ENCODE measurements around the gene QRFP.

The QRFP gene

DNA sequence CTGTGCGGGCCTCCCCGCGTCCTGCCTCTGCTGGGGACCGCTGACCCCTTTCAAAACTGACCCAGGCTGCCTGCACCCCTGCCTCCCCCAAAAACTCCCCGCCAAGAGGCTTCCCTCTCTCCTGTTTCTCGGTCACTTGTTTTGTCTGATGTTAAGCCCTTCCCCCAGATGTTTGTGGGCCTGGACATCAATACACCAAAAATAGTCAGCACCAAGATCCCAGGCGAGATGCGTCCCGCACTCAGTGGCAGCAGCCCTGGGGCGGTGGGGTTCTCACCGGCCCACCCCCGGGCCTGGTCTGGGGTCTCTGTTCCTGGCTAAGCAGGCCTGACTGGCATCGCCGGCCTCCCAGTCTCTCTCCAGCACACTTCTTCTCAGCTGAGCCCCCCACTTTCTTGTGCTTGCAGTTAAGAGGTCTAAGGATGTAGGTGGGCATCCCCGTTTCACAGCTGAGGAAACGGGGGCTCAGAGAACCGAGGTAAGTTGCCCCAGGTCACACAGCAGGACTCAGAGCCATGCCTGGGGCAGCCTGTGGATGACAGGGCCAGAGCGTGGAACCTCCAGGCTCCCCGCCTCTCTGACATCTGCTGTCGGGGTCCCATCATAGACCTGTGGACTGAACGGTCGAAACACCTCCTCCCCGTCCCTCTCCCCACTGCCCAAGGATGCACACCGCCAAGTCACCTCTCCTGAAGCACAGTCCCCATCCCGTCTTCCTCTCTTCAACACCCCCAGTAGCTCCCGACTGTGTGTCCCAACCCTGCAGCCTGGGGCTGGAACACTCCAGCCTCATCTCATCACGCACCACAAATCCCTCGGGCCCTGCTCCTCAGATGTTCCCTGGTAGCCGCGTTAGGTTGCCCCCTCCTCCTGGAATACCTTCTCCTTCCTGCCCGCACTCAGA lies 25.6 kb upstream of the QRFP start:
- TF ChIP-seq ZBTB7A (IDR thresholded peaks at IDR 0.05; ENCODE audit: low read depth) = no peak
- TF ChIP-seq TAF1 (IDR thresholded peaks at IDR 0.05; ENCODE audit: low read depth) = no peak
- no peak for TF ChIP-seq EP300 (IDR thresholded peaks at IDR 0.05; ENCODE audit: borderline replicate concordance)
- TF ChIP-seq, protein P1, sequence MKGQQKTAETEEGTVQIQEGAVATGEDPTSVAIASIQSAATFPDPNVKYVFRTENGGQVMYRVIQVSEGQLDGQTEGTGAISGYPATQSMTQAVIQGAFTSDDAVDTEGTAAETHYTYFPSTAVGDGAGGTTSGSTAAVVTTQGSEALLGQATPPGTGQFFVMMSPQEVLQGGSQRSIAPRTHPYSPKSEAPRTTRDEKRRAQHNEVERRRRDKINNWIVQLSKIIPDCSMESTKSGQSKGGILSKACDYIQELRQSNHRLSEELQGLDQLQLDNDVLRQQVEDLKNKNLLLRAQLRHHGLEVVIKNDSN (IDR thresholded peaks at IDR 0.05) = no peak
- TF ChIP-seq, protein P2, sequence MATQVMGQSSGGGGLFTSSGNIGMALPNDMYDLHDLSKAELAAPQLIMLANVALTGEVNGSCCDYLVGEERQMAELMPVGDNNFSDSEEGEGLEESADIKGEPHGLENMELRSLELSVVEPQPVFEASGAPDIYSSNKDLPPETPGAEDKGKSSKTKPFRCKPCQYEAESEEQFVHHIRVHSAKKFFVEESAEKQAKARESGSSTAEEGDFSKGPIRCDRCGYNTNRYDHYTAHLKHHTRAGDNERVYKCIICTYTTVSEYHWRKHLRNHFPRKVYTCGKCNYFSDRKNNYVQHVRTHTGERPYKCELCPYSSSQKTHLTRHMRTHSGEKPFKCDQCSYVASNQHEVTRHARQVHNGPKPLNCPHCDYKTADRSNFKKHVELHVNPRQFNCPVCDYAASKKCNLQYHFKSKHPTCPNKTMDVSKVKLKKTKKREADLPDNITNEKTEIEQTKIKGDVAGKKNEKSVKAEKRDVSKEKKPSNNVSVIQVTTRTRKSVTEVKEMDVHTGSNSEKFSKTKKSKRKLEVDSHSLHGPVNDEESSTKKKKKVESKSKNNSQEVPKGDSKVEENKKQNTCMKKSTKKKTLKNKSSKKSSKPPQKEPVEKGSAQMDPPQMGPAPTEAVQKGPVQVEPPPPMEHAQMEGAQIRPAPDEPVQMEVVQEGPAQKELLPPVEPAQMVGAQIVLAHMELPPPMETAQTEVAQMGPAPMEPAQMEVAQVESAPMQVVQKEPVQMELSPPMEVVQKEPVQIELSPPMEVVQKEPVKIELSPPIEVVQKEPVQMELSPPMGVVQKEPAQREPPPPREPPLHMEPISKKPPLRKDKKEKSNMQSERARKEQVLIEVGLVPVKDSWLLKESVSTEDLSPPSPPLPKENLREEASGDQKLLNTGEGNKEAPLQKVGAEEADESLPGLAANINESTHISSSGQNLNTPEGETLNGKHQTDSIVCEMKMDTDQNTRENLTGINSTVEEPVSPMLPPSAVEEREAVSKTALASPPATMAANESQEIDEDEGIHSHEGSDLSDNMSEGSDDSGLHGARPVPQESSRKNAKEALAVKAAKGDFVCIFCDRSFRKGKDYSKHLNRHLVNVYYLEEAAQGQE (IDR thresholded peaks at IDR 0.05; ENCODE audit: low read depth) = no peak
- no peak for TF ChIP-seq TCF12 (IDR thresholded peaks at IDR 0.05; ENCODE audit: low read depth)
- TF ChIP-seq FOXM1 (IDR thresholded peaks at IDR 0.05; ENCODE audit: borderline replicate concordance, low read depth) = no peak
- no peak for TF ChIP-seq EGR1 (IDR thresholded peaks at IDR 0.05)
- TF ChIP-seq CREB1 (IDR thresholded peaks at IDR 0.05; ENCODE audit: low read depth) = no peak
- TF ChIP-seq NFIC (IDR thresholded peaks at IDR 0.05) = no peak
- no peak for TF ChIP-seq TEAD4 (IDR thresholded peaks at IDR 0.05)

DNA sequence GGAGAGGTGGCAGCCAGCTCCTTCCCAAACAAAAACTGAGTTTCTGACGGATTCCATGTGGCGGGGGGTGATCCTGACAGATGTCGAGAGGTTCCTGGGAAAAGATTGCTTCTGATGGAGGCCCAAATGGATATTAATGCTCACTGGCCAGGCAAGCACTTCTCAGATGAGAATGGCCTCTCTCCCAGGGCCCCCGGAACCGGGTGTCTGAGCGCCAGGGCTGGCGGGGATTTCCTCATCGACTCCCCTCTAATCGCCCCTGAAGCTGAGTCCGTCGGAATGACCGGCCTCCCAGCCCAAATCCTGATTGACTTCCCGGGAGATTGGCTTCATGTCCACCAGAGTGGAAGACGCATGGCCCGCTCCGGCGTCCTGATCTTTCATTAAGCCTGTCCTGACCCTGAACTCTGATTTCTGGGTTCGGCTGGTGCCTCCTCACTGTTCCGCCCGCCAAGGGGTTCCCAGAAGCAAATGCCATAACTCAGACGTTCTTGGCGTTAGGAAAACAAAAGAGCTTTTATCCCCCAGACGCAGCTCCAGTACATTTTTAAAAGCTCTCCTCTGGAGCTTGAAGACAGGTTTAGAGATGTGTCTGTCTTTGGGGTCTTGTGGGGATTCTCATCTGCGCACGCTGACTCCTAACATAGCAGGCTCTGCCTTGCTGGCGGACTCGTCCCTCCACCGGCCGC lies 24.8 kb upstream of the QRFP start:
- TF ChIP-seq, protein P2 (IDR thresholded peaks at IDR 0.05; ENCODE audit: low read depth) = no peak
- no peak for TF ChIP-seq TEAD4 (IDR thresholded peaks at IDR 0.05)

DNA sequence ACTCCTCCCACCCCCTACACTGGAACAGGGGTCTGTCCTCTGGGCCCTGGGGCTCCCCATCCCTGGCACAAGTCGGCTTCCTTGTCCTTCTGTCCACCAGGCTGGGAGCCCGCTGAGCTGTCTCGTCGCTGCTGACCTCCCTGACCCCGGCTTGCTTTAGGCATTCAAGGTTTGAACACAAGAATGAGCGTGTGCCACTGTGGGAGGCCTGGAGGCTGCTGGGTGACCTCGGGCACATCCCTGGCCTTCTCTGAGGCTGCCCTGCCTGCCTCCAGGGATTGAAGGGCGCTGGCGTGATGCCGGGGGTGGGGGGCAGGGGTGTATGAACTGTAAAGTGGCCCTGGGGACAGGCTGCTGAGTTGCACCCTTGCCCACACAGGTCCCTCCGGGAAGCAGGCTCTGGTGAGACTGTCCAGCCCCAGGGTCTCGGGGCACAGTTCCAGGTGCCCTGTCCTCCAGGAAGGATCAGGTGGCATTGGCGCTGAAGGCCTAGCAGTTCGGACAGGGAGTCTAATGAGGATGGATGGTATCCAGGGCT lies 24.2 kb upstream of the QRFP start:
- TF ChIP-seq TEAD4 (IDR thresholded peaks at IDR 0.05) (no peak), ZBTB7A (IDR thresholded peaks at IDR 0.05; ENCODE audit: low read depth) (no peak), RAD21 (IDR thresholded peaks at IDR 0.05; ENCODE audit: low read depth) (no peak), EP300 (IDR thresholded peaks at IDR 0.05; ENCODE audit: borderline replicate concordance) (no peak), TAF1 (IDR thresholded peaks at IDR 0.05; ENCODE audit: low read depth) (no peak), CREB1 (IDR thresholded peaks at IDR 0.05; ENCODE audit: low read depth) (no peak), YY1 (IDR thresholded peaks at IDR 0.05; ENCODE audit: low read depth) (no peak), NFIC (IDR thresholded peaks at IDR 0.05) (no peak), TCF12 (IDR thresholded peaks at IDR 0.05; ENCODE audit: low read depth) (no peak), EGR1 (IDR thresholded peaks at IDR 0.05) (no peak), FOXM1 (IDR thresholded peaks at IDR 0.05; ENCODE audit: borderline replicate concordance, low read depth) (no peak), CEBPB (IDR thresholded peaks at IDR 0.05) (no peak)
- TF ChIP-seq, protein P3, sequence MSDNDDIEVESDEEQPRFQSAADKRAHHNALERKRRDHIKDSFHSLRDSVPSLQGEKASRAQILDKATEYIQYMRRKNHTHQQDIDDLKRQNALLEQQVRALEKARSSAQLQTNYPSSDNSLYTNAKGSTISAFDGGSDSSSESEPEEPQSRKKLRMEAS (IDR thresholded peaks at IDR 0.05) = no peak
- TF ChIP-seq, protein P2 (IDR thresholded peaks at IDR 0.05; ENCODE audit: low read depth) = no peak
- TF ChIP-seq, protein P1 (IDR thresholded peaks at IDR 0.05) = no peak

DNA sequence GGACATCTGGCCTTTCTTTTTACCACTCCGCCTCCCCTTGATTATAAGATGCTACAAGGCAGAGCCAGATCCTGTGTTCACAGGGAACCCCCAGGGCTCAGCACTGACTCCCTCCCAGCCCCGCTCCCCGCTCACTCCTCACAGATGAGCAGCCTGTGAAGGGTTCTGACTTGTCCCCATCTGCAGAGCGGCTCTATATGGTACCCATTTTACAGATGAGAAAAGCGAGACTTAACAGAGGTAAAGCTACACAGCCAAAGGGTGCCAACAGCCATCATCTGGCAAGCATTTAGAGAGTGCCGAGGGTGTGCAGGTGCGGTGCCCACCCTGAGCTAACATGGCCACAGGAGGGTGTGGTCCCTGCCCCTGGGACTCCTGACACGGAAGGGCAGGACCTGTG lies 23.6 kb upstream of the QRFP start:
- TF ChIP-seq TEAD4 (IDR thresholded peaks at IDR 0.05) = no peak
- TF ChIP-seq RAD21 (IDR thresholded peaks at IDR 0.05; ENCODE audit: low read depth) = no peak
- no peak for TF ChIP-seq CEBPB (IDR thresholded peaks at IDR 0.05)
- TF ChIP-seq YY1 (IDR thresholded peaks at IDR 0.05; ENCODE audit: low read depth) = no peak
- TF ChIP-seq NFIC (IDR thresholded peaks at IDR 0.05) = no peak
- TF ChIP-seq EP300 (IDR thresholded peaks at IDR 0.05; ENCODE audit: borderline replicate concordance) = no peak
- no peak for TF ChIP-seq TAF1 (IDR thresholded peaks at IDR 0.05; ENCODE audit: low read depth)
- TF ChIP-seq, protein P1 (IDR thresholded peaks at IDR 0.05) = no peak
- TF ChIP-seq, protein P2 (IDR thresholded peaks at IDR 0.05; ENCODE audit: low read depth) = no peak
- no peak for TF ChIP-seq TCF12 (IDR thresholded peaks at IDR 0.05; ENCODE audit: low read depth)
- no peak for TF ChIP-seq CREB1 (IDR thresholded peaks at IDR 0.05; ENCODE audit: low read depth)
- no peak for TF ChIP-seq ZBTB7A (IDR thresholded peaks at IDR 0.05; ENCODE audit: low read depth)
- TF ChIP-seq, protein P3 (IDR thresholded peaks at IDR 0.05) = no peak
- TF ChIP-seq FOXM1 (IDR thresholded peaks at IDR 0.05; ENCODE audit: borderline replicate concordance, low read depth) = no peak
